ENCODE measurements around the gene CLEC2L.

CLEC2L gene

GRCh38 chr7:139523199-139523941 lies at the start of gene CLEC2L:
Gene CLEC2L, plus strand, starts transcription at chr7:139523685. Its CDS starts 243 bp downstream, at chr7:139523928.
- no peak for DNase-seq (ENCODE audit: low spot score)

- DNase-seq (ENCODE audit: low spot score), result no peak
Observed at GRCh38 chr7:139476139-139476538, 47.3 kb upstream of the CLEC2L start.

- no peak for DNase-seq (ENCODE audit: low spot score)
Observed at GRCh38 chr7:139476891-139477290, 46.6 kb upstream of the CLEC2L start.

GRCh38 chr7:139479620-139480019 lies 43.9 kb upstream of the CLEC2L start:
- DNase-seq (ENCODE audit: low spot score), result no peak

- no peak for DNase-seq (ENCODE audit: low spot score)
Observed at GRCh38 chr7:139481364-139481763, 42.1 kb upstream of the CLEC2L start.

GRCh38 chr7:139482122-139482521 lies 41.4 kb upstream of the CLEC2L start:
- no peak for DNase-seq (ENCODE audit: low spot score)

- DNase-seq (ENCODE audit: low spot score), result no peak
Observed at GRCh38 chr7:139482662-139483466, 40.6 kb upstream of the CLEC2L start.

GRCh38 chr7:139487366-139488080 lies 36.0 kb upstream of the CLEC2L start:
- no peak for DNase-seq (ENCODE audit: low spot score)

GRCh38 chr7:139488810-139489209 lies 34.7 kb upstream of the CLEC2L start:
- DNase-seq (ENCODE audit: low spot score), result no peak

GRCh38 chr7:139490130-139490529 lies 33.4 kb upstream of the CLEC2L start:
- DNase-seq (ENCODE audit: low spot score), result no peak

- no peak for DNase-seq (ENCODE audit: low spot score)
Observed at GRCh38 chr7:139492293-139492692, 31.2 kb upstream of the CLEC2L start.

GRCh38 chr7:139494835-139495579 lies 28.5 kb upstream of the CLEC2L start:
- DNase-seq (ENCODE audit: low spot score), result no peak

GRCh38 chr7:139495580-139496125 lies 27.8 kb upstream of the CLEC2L start:
- DNase-seq (ENCODE audit: low spot score), result no peak

GRCh38 chr7:139496528-139496927 lies 27.0 kb upstream of the CLEC2L start:
- no peak for DNase-seq (ENCODE audit: low spot score)

- no peak for DNase-seq (ENCODE audit: low spot score)
Observed at GRCh38 chr7:139500770-139501138, 22.7 kb upstream of the CLEC2L start.

GRCh38 chr7:139502226-139502625 lies 21.3 kb upstream of the CLEC2L start:
- no peak for DNase-seq (ENCODE audit: low spot score)

- DNase-seq (ENCODE audit: low spot score), result no peak
Observed at GRCh38 chr7:139505563-139505962, 17.9 kb upstream of the CLEC2L start.

GRCh38 chr7:139509535-139509934 lies 13.9 kb upstream of the CLEC2L start:
- DNase-seq (ENCODE audit: low spot score), result no peak

GRCh38 chr7:139511315-139511714 lies 12.2 kb upstream of the CLEC2L start:
- DNase-seq (ENCODE audit: low spot score), result no peak

- DNase-seq (ENCODE audit: low spot score), result no peak
Observed at GRCh38 chr7:139515266-139515665, 8.2 kb upstream of the CLEC2L start.

- DNase-seq (ENCODE audit: low spot score), result no peak
Observed at GRCh38 chr7:139521439-139521838, 2.0 kb upstream of the CLEC2L start.

- no peak for DNase-seq (ENCODE audit: low spot score)
Observed at GRCh38 chr7:139522830-139523198, 671 bp upstream of the CLEC2L start.

Measured in hematopoietic multipotent progenitor cell treated with erythropoietin and hydrocortisone succinate and interleukin-3 and kit ligand, for 15 days (in vitro differentiated cells).